SK-N-SH (cell line): ENCODE data around the gene SPINK8.

Experiments used
- EZH2phosphoT487 ChIP-seq: fragments of 200-600 bp; sonication (generic); IDR thresholded peaks from 2 replicates; pipeline ENCODE4 v1.6.1; 2017; ENCODE audit warnings: low read depth, mixed run types, mild to moderate bottlenecking, antibody characterized with exemption, moderate library complexity, borderline replicate concordance
- JUND ChIP-seq: IDR thresholded peaks from 2 replicates; pipeline ENCODE4 v1.4.0; 2012
- RAD21 ChIP-seq: IDR thresholded peaks from 2 replicates; pipeline ENCODE4 v1.6.1; 2012; ENCODE audit warnings: mild to moderate bottlenecking, low read length
- SMC3 ChIP-seq: IDR thresholded peaks from 2 replicates; pipeline ENCODE4 v1.6.1; 2012; ENCODE audit warnings: low read depth, low read length, improper control_type of control experiment
- TF ChIP-seq, protein P1 (sequence below): fragments of 200-600 bp; sonication (generic); IDR thresholded peaks from 2 replicates; pipeline ENCODE4 v1.6.1; 2017; ENCODE audit warnings: antibody characterized with exemption, mild to moderate bottlenecking, moderate library complexity
- TF ChIP-seq, protein P2 (sequence below): IDR thresholded peaks from 2 replicates; pipeline ENCODE4 v1.4.0; 2012; ENCODE audit warnings: low read depth
- TF ChIP-seq, protein P3 (sequence below): IDR thresholded peaks from 2 replicates; pipeline ENCODE4; 2012

DNA sequence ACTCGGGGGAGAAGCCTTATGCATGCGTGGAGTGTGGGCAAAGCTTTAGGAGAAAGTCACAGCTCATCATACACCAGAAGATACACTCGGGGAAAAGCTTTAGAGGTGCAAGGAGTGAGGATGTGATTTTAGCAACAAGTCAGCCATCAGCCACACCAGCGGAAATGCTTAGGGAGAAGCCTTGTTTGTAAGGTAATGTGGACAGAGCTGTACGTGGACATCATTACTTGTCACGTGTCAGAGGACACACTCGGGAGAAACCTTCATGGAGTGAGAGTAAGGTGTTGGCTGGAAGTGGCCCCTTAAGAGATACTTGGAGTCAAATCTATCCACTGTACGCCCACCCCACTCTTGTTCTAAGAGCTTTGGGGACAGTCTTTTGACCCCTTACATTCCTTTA lies 63.9 kb downstream of the SPINK8 start:
- TF ChIP-seq SMC3 (no peak), RAD21 (no peak), JUND (no peak), EZH2phosphoT487 (no peak)
- TF ChIP-seq, protein P1, sequence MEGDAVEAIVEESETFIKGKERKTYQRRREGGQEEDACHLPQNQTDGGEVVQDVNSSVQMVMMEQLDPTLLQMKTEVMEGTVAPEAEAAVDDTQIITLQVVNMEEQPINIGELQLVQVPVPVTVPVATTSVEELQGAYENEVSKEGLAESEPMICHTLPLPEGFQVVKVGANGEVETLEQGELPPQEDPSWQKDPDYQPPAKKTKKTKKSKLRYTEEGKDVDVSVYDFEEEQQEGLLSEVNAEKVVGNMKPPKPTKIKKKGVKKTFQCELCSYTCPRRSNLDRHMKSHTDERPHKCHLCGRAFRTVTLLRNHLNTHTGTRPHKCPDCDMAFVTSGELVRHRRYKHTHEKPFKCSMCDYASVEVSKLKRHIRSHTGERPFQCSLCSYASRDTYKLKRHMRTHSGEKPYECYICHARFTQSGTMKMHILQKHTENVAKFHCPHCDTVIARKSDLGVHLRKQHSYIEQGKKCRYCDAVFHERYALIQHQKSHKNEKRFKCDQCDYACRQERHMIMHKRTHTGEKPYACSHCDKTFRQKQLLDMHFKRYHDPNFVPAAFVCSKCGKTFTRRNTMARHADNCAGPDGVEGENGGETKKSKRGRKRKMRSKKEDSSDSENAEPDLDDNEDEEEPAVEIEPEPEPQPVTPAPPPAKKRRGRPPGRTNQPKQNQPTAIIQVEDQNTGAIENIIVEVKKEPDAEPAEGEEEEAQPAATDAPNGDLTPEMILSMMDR = no peak
- TF ChIP-seq, protein P2, sequence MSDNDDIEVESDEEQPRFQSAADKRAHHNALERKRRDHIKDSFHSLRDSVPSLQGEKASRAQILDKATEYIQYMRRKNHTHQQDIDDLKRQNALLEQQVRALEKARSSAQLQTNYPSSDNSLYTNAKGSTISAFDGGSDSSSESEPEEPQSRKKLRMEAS = no peak
- TF ChIP-seq, protein P3, sequence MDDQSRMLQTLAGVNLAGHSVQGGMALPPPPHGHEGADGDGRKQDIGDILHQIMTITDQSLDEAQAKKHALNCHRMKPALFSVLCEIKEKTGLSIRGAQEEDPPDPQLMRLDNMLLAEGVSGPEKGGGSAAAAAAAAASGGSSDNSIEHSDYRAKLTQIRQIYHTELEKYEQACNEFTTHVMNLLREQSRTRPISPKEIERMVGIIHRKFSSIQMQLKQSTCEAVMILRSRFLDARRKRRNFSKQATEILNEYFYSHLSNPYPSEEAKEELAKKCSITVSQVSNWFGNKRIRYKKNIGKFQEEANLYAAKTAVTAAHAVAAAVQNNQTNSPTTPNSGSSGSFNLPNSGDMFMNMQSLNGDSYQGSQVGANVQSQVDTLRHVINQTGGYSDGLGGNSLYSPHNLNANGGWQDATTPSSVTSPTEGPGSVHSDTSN = no peak
